Muscle of leg (tissue), 11 donors: ENCODE data around the gene PRKAR2A. TPM values are rescaled to one million over a fixed set of nuclear protein-coding genes. Genes with fewer than 3 reads are reported as not detected.
"Not testable (repeated sequence)": the region's sequence is repeated elsewhere in the genome, so short reads cannot be mapped to it uniquely, and the experiment has no call there.

Experiments used
- DNase-seq: peaks from one replicate; pipeline ENCODE4 v3.0.0; 2013
- H3K27ac ChIP-seq: one replicate; pipeline ENCODE4 v1.5.1; 2013; ENCODE audit warnings: mild to moderate bottlenecking, low read length, control low read depth
- H3K27me3 ChIP-seq: one replicate; pipeline ENCODE4 v1.6.1; 2013; ENCODE audit warnings: low read length; ENCODE audit not compliant: control insufficient read depth, insufficient read depth
- H3K36me3 ChIP-seq: one replicate; pipeline ENCODE4 v1.6.1; 2013; ENCODE audit warnings: low read length; ENCODE audit not compliant: control insufficient read depth, insufficient read depth
- H3K4me1 ChIP-seq: one replicate; pipeline ENCODE4 v1.6.1; 2013; ENCODE audit warnings: low read length; ENCODE audit not compliant: control insufficient read depth, insufficient read depth
- H3K4me3 ChIP-seq: one replicate; pipeline ENCODE4 v1.5.1; 2013; ENCODE audit warnings: low read length, control low read depth
- H3K9me3 ChIP-seq: replicated peaks from 2 replicates; pipeline ENCODE4 v1.6.1; 2013; ENCODE audit warnings: low read depth, low read length; ENCODE audit not compliant: control insufficient read depth
- WGBS: methylation state at CpG from one replicate; pipeline ENCODE4 v1.1.5; 2013; ENCODE audit warnings: missing lambda C conversion rate; ENCODE audit not compliant: insufficient coverage; 5-methylcytosine and 5-hydroxymethylcytosine counted together
- polyA plus RNA-seq, 8 donors: library from polyadenylated mRNA; unstranded; fragments of 120-200 nt; gene quantifications; one replicate each; pipeline versions ENCODE4 v1.2.1 to v1.2.3, GENCODE V29; 2013; ENCODE audit warnings: inconsistent platforms in 1 of 8, low replicate concordance in 1 of 8; ENCODE audit not compliant: insufficient read length in 8 of 8, insufficient read depth in 1 of 8
- total RNA-seq: library from RNA; stranded (reverse); fragments of 120-200 nt; gene quantifications from one replicate; pipeline ENCODE4 v1.2.4, GENCODE V29; 2013

PRKAR2A gene
- total and polyA plus RNA-seq, 9 donors, result 23.3 to 41.1 (median 35.5) TPM

- H3K9me3 ChIP-seq, H3K4me3 ChIP-seq, DNase-seq, H3K27ac ChIP-seq, H3K4me1 ChIP-seq, H3K27me3 ChIP-seq: not testable (repeated sequence)
- 93% methylated on average over 3 of the region's 6 CpGs for WGBS
- peaks cover 23% of the 10 kb centered on the region for H3K36me3 ChIP-seq
Measured at GRCh38 chr3:48759531-48759930, 88.1 kb downstream of the PRKAR2A start.

- peaks cover 23% of the 10 kb centered on the region for H3K36me3 ChIP-seq
- DNase-seq, result no peak
Measured at GRCh38 chr3:48759071-48759470, 88.6 kb downstream of the PRKAR2A start.

GRCh38 chr3:48756640-48757039, 91.0 kb downstream of the PRKAR2A start:
- Histone ChIP-seq H3K27ac (no peak overlapping the region), H3K4me3 (no peak overlapping the region), H3K36me3 (peaks cover 19% of the 10 kb centered on the region), H3K27me3 (no peaks in the 10 kb centered on the region), H3K9me3 (no peaks in the 10 kb centered on the region), H3K4me1 (no peaks in the 10 kb centered on the region)
- DNase-seq, result no peak
- 86% methylated on average over 1 of the region's 5 CpGs for WGBS

More at GRCh38 chr3:48759071-48759470, 88.6 kb downstream of the PRKAR2A start:
- no peaks in the 10 kb centered on the region for H3K4me1 ChIP-seq
- H3K27ac ChIP-seq, result no peak overlapping the region
- H3K9me3 ChIP-seq, result no peaks in the 10 kb centered on the region
- no peak overlapping the region for H3K4me3 ChIP-seq
- no CpG with 5 or more reads among the region's 4 CpGs for WGBS
- H3K27me3 ChIP-seq, result no peaks in the 10 kb centered on the region

- no peaks in the 10 kb centered on the region for H3K27me3 ChIP-seq
- H3K36me3 ChIP-seq, result peaks cover 21% of the 10 kb centered on the region
- no peak overlapping the region for H3K4me3 ChIP-seq
- H3K9me3 ChIP-seq, result no peaks in the 10 kb centered on the region
- peak; percentile 34 for DNase-seq
- peaks cover 14% of the 10 kb centered on the region for H3K4me1 ChIP-seq
- 100% methylated on average over 1 of the region's 1 CpG for WGBS
- no peak overlapping the region for H3K27ac ChIP-seq
Measured at GRCh38 chr3:48750856-48751255, 96.8 kb downstream of the PRKAR2A start.

GRCh38 chr3:48748754-48749153, 98.9 kb downstream of the PRKAR2A start:
- WGBS, result 88% methylated on average over 1 of the region's 3 CpGs
- H3K27me3 ChIP-seq, result no peaks in the 10 kb centered on the region
- H3K9me3 ChIP-seq, result no peaks in the 10 kb centered on the region
- H3K4me3 ChIP-seq, result no peak overlapping the region
- peaks cover 21% of the 10 kb centered on the region for H3K36me3 ChIP-seq
- H3K4me1 ChIP-seq, result peaks cover 14% of the 10 kb centered on the region
- no peak overlapping the region for H3K27ac ChIP-seq
- peak; percentile 76 for DNase-seq

- H3K36me3 ChIP-seq, result peaks cover 18% of the 10 kb centered on the region
- no peak overlapping the region for H3K4me3 ChIP-seq
- H3K27me3 ChIP-seq, result no peaks in the 10 kb centered on the region
- peak; percentile 33 for DNase-seq
- H3K4me1 ChIP-seq, result peaks cover 14% of the 10 kb centered on the region
- 42% methylated on average over 3 of the region's 4 CpGs for WGBS
- H3K9me3 ChIP-seq, result no peaks in the 10 kb centered on the region
- peak overlapping the region; percentile 10 for H3K27ac ChIP-seq
Measured at GRCh38 chr3:48747706-48748105, 100.0 kb downstream of the PRKAR2A start.

- H3K4me3 ChIP-seq, result no peak overlapping the region
- DNase-seq, result peak; percentile 42
- no peaks in the 10 kb centered on the region for H3K27me3 ChIP-seq
- H3K4me1 ChIP-seq, result peaks cover 14% of the 10 kb centered on the region
- peak overlapping the region; percentile 9 for H3K27ac ChIP-seq
- H3K36me3 ChIP-seq, result peaks cover 18% of the 10 kb centered on the region
- 100% methylated on average over 1 of the region's 4 CpGs for WGBS
- H3K9me3 ChIP-seq, result no peaks in the 10 kb centered on the region
Measured at GRCh38 chr3:48747015-48747615, 100.6 kb downstream of the PRKAR2A start.

GRCh38 chr3:48743773-48744172, 103.9 kb downstream of the PRKAR2A start:
- Histone ChIP-seq H3K9me3 (no peaks in the 10 kb centered on the region), H3K36me3 (peaks cover 7% of the 10 kb centered on the region), H3K4me3 (no peak overlapping the region), H3K27me3 (no peaks in the 10 kb centered on the region), H3K27ac (no peak overlapping the region), H3K4me1 (peaks cover 36% of the 10 kb centered on the region)
- 87% methylated on average over 3 of the region's 7 CpGs for WGBS
- no peak for DNase-seq

GRCh38 chr3:48741226-48741625, 106.4 kb downstream of the PRKAR2A start:
- H3K4me1 ChIP-seq, result peaks cover 21% of the 10 kb centered on the region
- H3K36me3 ChIP-seq, H3K27me3 ChIP-seq, H3K9me3 ChIP-seq, H3K4me3 ChIP-seq, H3K27ac ChIP-seq, DNase-seq: not testable (repeated sequence)
- 90% methylated on average over 7 of the region's 10 CpGs for WGBS

- Histone ChIP-seq H3K27me3 (no peaks in the 10 kb centered on the region), H3K9me3 (no peaks in the 10 kb centered on the region), H3K36me3 (no peaks in the 10 kb centered on the region), H3K27ac (peak overlapping the region; percentile 63), H3K4me1 (peaks cover 21% of the 10 kb centered on the region), H3K4me3 (no peak overlapping the region)
- WGBS, result 13% methylated on average over 9 of the region's 15 CpGs
- DNase-seq, result peak; percentile 84
Measured at GRCh38 chr3:48739955-48740823, 107.5 kb downstream of the PRKAR2A start.
